Measurements from ENCODE around the gene NUP85. TPM values are rescaled to one million over a fixed set of nuclear protein-coding genes. Genes with fewer than 3 reads are reported as not detected.
"Not testable (repeated sequence)": the region's sequence is repeated elsewhere in the genome, so short reads cannot be mapped to it uniquely, and the experiment has no call there.

NUP85 gene
- polyA plus RNA-seq, 1 donor from 2014 or later, result 84.1 TPM

DNA sequence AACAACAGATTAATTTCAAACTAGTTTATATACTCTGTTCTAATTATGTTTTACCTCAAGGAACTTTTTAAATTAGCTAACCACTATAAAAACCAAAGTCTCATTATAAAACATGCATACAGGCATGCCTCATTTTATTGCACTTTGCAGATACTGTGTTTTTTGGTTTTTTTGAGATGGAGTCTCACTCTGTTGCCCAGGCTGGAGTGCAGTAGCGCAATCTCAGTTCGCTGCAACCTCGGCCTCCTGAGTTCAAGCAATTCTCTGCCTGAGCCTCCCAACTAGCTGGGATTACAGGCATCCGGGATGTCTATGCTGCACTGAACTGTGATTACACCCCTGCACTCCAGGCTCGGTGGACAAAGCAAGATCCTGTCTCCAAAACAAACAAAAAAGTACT is 42.4 kb upstream of the NUP85 start:
- Histone ChIP-seq H3K4me3 (ENCODE audit: low read length) (no peak overlapping the region), H2AFZ (ENCODE audit: low read depth, low read length) (no peak overlapping the region), H3K27me3 (ENCODE audit: insufficient read depth, low read depth, low read length) (no peaks in the 10 kb centered on the region), H3K9me2 (ENCODE audit: insufficient read depth, low read length) (no peaks in the 10 kb centered on the region), H3K36me3 (ENCODE audit: insufficient read depth, low read length) (no peaks in the 10 kb centered on the region), H3K9me3 (ENCODE audit: low read length) (no peaks in the 10 kb centered on the region), H3F3A (ENCODE audit: insufficient read depth, low read length, poor library complexity, severe bottlenecking) (no peaks in the 10 kb centered on the region), H3K9ac (ENCODE audit: low read length) (no peak overlapping the region), H4K20me1 (ENCODE audit: insufficient read depth) (no peaks in the 10 kb centered on the region), H3K4me2 (ENCODE audit: low read length) (no peak overlapping the region), H3K79me2 (replicated peaks; ENCODE audit: insufficient read depth, low read length) (peaks cover 7% of the 10 kb centered on the region), H3K27ac (ENCODE audit: low read length) (no peak overlapping the region)
- TF ChIP-seq EP300 (conservative IDR thresholded peaks at IDR 0.05; ENCODE audit: poor library complexity, severe bottlenecking), result no peak
- no peak for TF ChIP-seq SMC3 (conservative IDR thresholded peaks at IDR 0.05; ENCODE audit: poor library complexity)
- TF ChIP-seq EZH2 (IDR thresholded peaks at IDR 0.05; ENCODE audit: borderline replicate concordance, insufficient read depth, low read length, poor library complexity, severe bottlenecking), result no peak
- no peak for TF ChIP-seq POLR2AphosphoS5 (IDR thresholded peaks at IDR 0.05)
- no peak for TF ChIP-seq MXI1 (conservative IDR thresholded peaks at IDR 0.05; ENCODE audit: poor library complexity, severe bottlenecking)
- TF ChIP-seq RAD21 (conservative IDR thresholded peaks at IDR 0.05), result no peak
- TF ChIP-seq, protein P1, sequence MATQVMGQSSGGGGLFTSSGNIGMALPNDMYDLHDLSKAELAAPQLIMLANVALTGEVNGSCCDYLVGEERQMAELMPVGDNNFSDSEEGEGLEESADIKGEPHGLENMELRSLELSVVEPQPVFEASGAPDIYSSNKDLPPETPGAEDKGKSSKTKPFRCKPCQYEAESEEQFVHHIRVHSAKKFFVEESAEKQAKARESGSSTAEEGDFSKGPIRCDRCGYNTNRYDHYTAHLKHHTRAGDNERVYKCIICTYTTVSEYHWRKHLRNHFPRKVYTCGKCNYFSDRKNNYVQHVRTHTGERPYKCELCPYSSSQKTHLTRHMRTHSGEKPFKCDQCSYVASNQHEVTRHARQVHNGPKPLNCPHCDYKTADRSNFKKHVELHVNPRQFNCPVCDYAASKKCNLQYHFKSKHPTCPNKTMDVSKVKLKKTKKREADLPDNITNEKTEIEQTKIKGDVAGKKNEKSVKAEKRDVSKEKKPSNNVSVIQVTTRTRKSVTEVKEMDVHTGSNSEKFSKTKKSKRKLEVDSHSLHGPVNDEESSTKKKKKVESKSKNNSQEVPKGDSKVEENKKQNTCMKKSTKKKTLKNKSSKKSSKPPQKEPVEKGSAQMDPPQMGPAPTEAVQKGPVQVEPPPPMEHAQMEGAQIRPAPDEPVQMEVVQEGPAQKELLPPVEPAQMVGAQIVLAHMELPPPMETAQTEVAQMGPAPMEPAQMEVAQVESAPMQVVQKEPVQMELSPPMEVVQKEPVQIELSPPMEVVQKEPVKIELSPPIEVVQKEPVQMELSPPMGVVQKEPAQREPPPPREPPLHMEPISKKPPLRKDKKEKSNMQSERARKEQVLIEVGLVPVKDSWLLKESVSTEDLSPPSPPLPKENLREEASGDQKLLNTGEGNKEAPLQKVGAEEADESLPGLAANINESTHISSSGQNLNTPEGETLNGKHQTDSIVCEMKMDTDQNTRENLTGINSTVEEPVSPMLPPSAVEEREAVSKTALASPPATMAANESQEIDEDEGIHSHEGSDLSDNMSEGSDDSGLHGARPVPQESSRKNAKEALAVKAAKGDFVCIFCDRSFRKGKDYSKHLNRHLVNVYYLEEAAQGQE (IDR thresholded peaks at IDR 0.05; ENCODE audit: borderline replicate concordance), result no peak
- TF ChIP-seq, protein P2, sequence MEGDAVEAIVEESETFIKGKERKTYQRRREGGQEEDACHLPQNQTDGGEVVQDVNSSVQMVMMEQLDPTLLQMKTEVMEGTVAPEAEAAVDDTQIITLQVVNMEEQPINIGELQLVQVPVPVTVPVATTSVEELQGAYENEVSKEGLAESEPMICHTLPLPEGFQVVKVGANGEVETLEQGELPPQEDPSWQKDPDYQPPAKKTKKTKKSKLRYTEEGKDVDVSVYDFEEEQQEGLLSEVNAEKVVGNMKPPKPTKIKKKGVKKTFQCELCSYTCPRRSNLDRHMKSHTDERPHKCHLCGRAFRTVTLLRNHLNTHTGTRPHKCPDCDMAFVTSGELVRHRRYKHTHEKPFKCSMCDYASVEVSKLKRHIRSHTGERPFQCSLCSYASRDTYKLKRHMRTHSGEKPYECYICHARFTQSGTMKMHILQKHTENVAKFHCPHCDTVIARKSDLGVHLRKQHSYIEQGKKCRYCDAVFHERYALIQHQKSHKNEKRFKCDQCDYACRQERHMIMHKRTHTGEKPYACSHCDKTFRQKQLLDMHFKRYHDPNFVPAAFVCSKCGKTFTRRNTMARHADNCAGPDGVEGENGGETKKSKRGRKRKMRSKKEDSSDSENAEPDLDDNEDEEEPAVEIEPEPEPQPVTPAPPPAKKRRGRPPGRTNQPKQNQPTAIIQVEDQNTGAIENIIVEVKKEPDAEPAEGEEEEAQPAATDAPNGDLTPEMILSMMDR (IDR thresholded peaks at IDR 0.05; ENCODE audit: poor library complexity, severe bottlenecking), result no peak
- TF ChIP-seq TAF1 (IDR thresholded peaks at IDR 0.05; ENCODE audit: low read depth), result no peak

DNA sequence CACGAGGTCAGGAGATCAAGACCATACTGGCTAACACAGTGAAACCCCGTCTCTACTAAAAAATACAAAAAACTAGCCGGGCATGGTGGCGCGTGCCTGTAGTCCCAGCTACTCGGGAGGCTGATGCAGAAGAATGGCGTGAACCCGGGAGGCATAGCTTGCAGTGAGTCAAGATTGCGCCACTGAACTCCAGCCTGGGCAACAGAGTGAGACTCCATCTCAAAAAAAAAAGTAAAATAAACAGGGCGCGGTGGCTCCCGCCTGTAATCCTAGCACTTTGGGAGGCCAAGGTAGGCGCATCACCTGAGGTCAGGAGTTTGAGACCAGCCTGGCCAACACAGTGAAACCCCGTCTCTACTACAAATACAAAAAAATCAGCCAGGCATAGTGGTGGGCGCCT is 40.9 kb upstream of the NUP85 start:
- H3K79me2 ChIP-seq (replicated peaks; ENCODE audit: insufficient read depth, low read length); H3K36me3 ChIP-seq (ENCODE audit: insufficient read depth, low read length); H3F3A ChIP-seq (ENCODE audit: insufficient read depth, low read length, poor library complexity, severe bottlenecking); H3K4me2 ChIP-seq (ENCODE audit: low read length); H4K20me1 ChIP-seq (ENCODE audit: insufficient read depth); H3K4me3 ChIP-seq (ENCODE audit: low read length); H3K9me2 ChIP-seq (ENCODE audit: insufficient read depth, low read length); H3K27ac ChIP-seq (ENCODE audit: low read length); H3K9me3 ChIP-seq (ENCODE audit: low read length); H3K9ac ChIP-seq (ENCODE audit: low read length); H3K27me3 ChIP-seq (ENCODE audit: insufficient read depth, low read depth, low read length); H2AFZ ChIP-seq (ENCODE audit: low read depth, low read length): not testable (repeated sequence)

DNA sequence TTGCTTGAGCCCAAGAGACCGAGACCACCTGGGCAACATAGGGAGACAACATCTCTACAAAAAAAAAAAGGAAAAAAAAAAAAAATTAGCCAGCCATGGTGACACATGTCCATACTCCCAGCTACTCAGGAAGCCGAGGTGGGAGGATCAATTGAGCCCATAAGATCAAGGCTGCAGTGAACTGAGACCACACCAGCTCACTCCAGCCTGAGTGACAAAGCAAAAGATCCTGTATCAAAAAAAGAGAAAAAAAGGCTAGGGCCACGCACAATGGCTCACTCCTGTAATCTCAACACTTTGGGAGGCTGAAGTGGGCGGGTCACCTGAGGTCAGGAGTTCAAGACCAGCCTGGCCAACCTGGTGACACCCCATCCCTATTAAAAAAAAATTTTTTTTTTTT is 36.5 kb upstream of the NUP85 start:
- peaks cover 13% of the 10 kb centered on the region for H3K79me2 ChIP-seq (replicated peaks; ENCODE audit: insufficient read depth, low read length)
- H4K20me1 ChIP-seq (ENCODE audit: insufficient read depth), result peaks cover 3% of the 10 kb centered on the region

More for the DNA sequence above, 36.5 kb upstream of the NUP85 start:
- Histone ChIP-seq H3K4me2 (ENCODE audit: low read length) (no peak overlapping the region), H3K9me3 (ENCODE audit: low read length) (no peaks in the 10 kb centered on the region), H3F3A (ENCODE audit: insufficient read depth, low read length, poor library complexity, severe bottlenecking) (peaks cover 4% of the 10 kb centered on the region), H3K4me3 (ENCODE audit: low read length) (no peak overlapping the region), H2AFZ (ENCODE audit: low read depth, low read length) (no peak overlapping the region), H3K27ac (ENCODE audit: low read length) (no peak overlapping the region), H3K9ac (ENCODE audit: low read length) (no peak overlapping the region), H3K9me2 (ENCODE audit: insufficient read depth, low read length) (no peaks in the 10 kb centered on the region), H3K27me3 (ENCODE audit: insufficient read depth, low read depth, low read length) (no peaks in the 10 kb centered on the region), H3K36me3 (ENCODE audit: insufficient read depth, low read length) (no peaks in the 10 kb centered on the region)
- TF ChIP-seq TAF1 (IDR thresholded peaks at IDR 0.05; ENCODE audit: low read depth), result no peak
- TF ChIP-seq, protein P2 (IDR thresholded peaks at IDR 0.05; ENCODE audit: poor library complexity, severe bottlenecking), result no peak
- TF ChIP-seq MXI1 (conservative IDR thresholded peaks at IDR 0.05; ENCODE audit: poor library complexity, severe bottlenecking), result no peak
- TF ChIP-seq, protein P1 (IDR thresholded peaks at IDR 0.05; ENCODE audit: borderline replicate concordance), result no peak
- TF ChIP-seq EP300 (conservative IDR thresholded peaks at IDR 0.05; ENCODE audit: poor library complexity, severe bottlenecking), result no peak
- no peak for TF ChIP-seq SMC3 (conservative IDR thresholded peaks at IDR 0.05; ENCODE audit: poor library complexity)
- no peak for TF ChIP-seq EZH2 (IDR thresholded peaks at IDR 0.05; ENCODE audit: borderline replicate concordance, insufficient read depth, low read length, poor library complexity, severe bottlenecking)
